ENCODE measurements around the gene TMEM165. TPM values are rescaled to one million over a fixed set of nuclear protein-coding genes. Genes with fewer than 3 reads are reported as not detected.

The TMEM165 gene
- total RNA-seq, 1 donor from 2014 or later: 59.7 TPM

Small RNA genes within 50 kb of the gene (small RNA-seq; reads per million reads assigned to genes)
- not detected for gene RF00019 (ENCODE audit: low replicate concordance)

Other genes starting within 250 kb of the TMEM165 start
- 6.1 TPM for gene SRD5A3, start 49.7 kb upstream of the TMEM165 start, total RNA-seq
- 18.4 TPM for gene CLOCK, start 151.0 kb downstream of the TMEM165 start, total RNA-seq
- not detected for gene PDCL2, start 196.3 kb downstream of the TMEM165 start, total RNA-seq
- gene NMU, start 240.3 kb downstream of the TMEM165 start, total RNA-seq: 1.7 TPM